GM23338 (cell line): ENCODE data around the gene C22orf23. TPM values are rescaled to one million over a fixed set of nuclear protein-coding genes. Genes with fewer than 3 reads are reported as not detected.
"Not testable (repeated sequence)": the region's sequence is repeated elsewhere in the genome, so short reads cannot be mapped to it uniquely, and the experiment has no call there.

ENCODE experiments used
- ATAC-seq: fragments of 200-7000 bp; cut with Tn5 transposase; 3 replicates; pipeline ENCODE4 v1.9.1; 2020
- DNase-seq: peaks from one replicate; pipeline ENCODE4 v3.0.0-alpha.2; 2015; ENCODE audit warnings: low spot score
- H2AFZ ChIP-seq: fragments of 200-600 bp; sonication (generic); 2 replicates; pipeline ENCODE4 v1.8.0; 2016; ENCODE audit warnings: antibody characterized with exemption, mild to moderate bottlenecking, moderate library complexity
- H3F3A ChIP-seq: fragments of 200-600 bp; sonication (generic); replicated peaks from 2 replicates; pipeline ENCODE4 v1.8.0; 2017; ENCODE audit warnings: antibody characterized with exemption, mixed run types, low read depth
- H3K27ac ChIP-seq: fragments of 200-600 bp; sonication (generic); 2 replicates; pipeline ENCODE4 v1.6.1; 2016; ENCODE audit warnings: low read depth
- H3K27me3 ChIP-seq: fragments of 200-600 bp; sonication (generic); 2 replicates; pipeline ENCODE4 v1.8.0; 2016; ENCODE audit warnings: mild to moderate bottlenecking, mixed run types, moderate library complexity; ENCODE audit not compliant: insufficient read depth
- H3K36me3 ChIP-seq: fragments of 200-600 bp; sonication (generic); 2 replicates; pipeline ENCODE4 v1.8.0; 2016; ENCODE audit warnings: mild to moderate bottlenecking; ENCODE audit not compliant: insufficient read depth
- H3K4me1 ChIP-seq: fragments of 200-600 bp; sonication (generic); 2 replicates; pipeline ENCODE4 v1.8.0; 2016; ENCODE audit warnings: mild to moderate bottlenecking, moderate library complexity; ENCODE audit not compliant: insufficient read depth
- H3K4me2 ChIP-seq: fragments of 200-600 bp; sonication (generic); 2 replicates; pipeline ENCODE4 v1.7.1; 2017; ENCODE audit warnings: mixed run types
- H3K4me3 ChIP-seq: fragments of 200-600 bp; sonication (generic); 2 replicates; pipeline ENCODE4 v1.6.1; 2016; ENCODE audit warnings: mixed run types
- H3K79me2 ChIP-seq: fragments of 200-600 bp; sonication (generic); replicated peaks from 2 replicates; pipeline ENCODE4 v1.8.0; 2017; ENCODE audit warnings: mild to moderate bottlenecking; ENCODE audit not compliant: insufficient read depth
- H3K9me2 ChIP-seq: fragments of 200-600 bp; sonication (generic); 2 replicates; pipeline ENCODE4 v1.8.0; 2017; ENCODE audit not compliant: insufficient read depth
- H4K20me1 ChIP-seq: fragments of 200-600 bp; sonication (generic); replicated peaks from 2 replicates; pipeline ENCODE4 v1.8.0; 2017; ENCODE audit warnings: mild to moderate bottlenecking; ENCODE audit not compliant: insufficient read depth
- H3K27ac Mint-ChIP-seq: 2 replicates; pipeline ENCODE4 v1.8.0; 2020; ENCODE audit warnings: inconsistent platforms, mild to moderate bottlenecking, moderate library complexity, mixed read lengths
- H3K27me3 Mint-ChIP-seq: 3 replicates; pipeline ENCODE4 v1.8.0; 2022; ENCODE audit warnings: low read depth, mild to moderate bottlenecking, moderate library complexity, mixed read lengths, inconsistent platforms; ENCODE audit not compliant: insufficient read depth, poor library complexity
- H3K36me3 Mint-ChIP-seq: 3 replicates; pipeline ENCODE4 v1.8.0; 2021; ENCODE audit warnings: low read depth, mild to moderate bottlenecking, inconsistent platforms, moderate library complexity, mixed read lengths
- H3K4me1 Mint-ChIP-seq: 3 replicates; pipeline ENCODE4 v1.8.0; 2020; ENCODE audit warnings: mild to moderate bottlenecking, inconsistent platforms, mixed read lengths
- H3K4me3 Mint-ChIP-seq: 3 replicates; pipeline ENCODE4 v1.8.0; 2021; ENCODE audit warnings: moderate library complexity, mild to moderate bottlenecking, inconsistent platforms, mixed read lengths
- H3K9me3 Mint-ChIP-seq: 3 replicates; pipeline ENCODE4 v1.8.0; 2020; ENCODE audit warnings: moderate library complexity, mild to moderate bottlenecking, inconsistent platforms, mixed read lengths
- EZH2phosphoT487 ChIP-seq: fragments of 200-600 bp; sonication (generic); IDR thresholded peaks from one replicate; pipeline ENCODE4 v1.8.1; 2018; ENCODE audit warnings: antibody characterized with exemption; ENCODE audit not compliant: unreplicated experiment
- JUNB ChIP-seq: IDR thresholded peaks from one replicate; pipeline ENCODE4 v1.6.1; 2016; ENCODE audit warnings: antibody characterized with exemption; ENCODE audit not compliant: unreplicated experiment
- polyA plus RNA-seq: library from polyadenylated mRNA; unstranded; fragments of >200 nt; fragmentation: Nextera tagmentation; extraction: Ambion mirVana; gene quantifications from 2 replicates; pipeline ENCODE4 v1.2.1, GENCODE V29; 2016
- total RNA-seq: library from RNA; depleted of rRNA; stranded (reverse); fragments of >200 nt; shearing (Covaris generic); gene quantifications from 2 replicates; pipeline ENCODE4 v1.2.3, GENCODE V29; 2014
- TF ChIP-seq, protein P1 (sequence below), 2 experiments: fragments of 200-600 bp in 1 of 2; sonication (generic) in 1 of 2; conservative IDR thresholded peaks; 2 replicates each; pipeline versions ENCODE4 v1.5.1 to v1.6.1; 2016 to 2017; ENCODE audit warnings: antibody characterized with exemption in 2 of 2, low read depth in 2 of 2, mild to moderate bottlenecking in 2 of 2, moderate library complexity in 1 of 2
- TF ChIP-seq, protein P2 (sequence below): fragments of 250-450 bp; sonication (Bioruptor Pico); IDR thresholded peaks from 2 replicates; pipeline ENCODE4 v1.5.0; 2020; ENCODE audit warnings: mild to moderate bottlenecking, moderate library complexity
- TF ChIP-seq, protein P3 (sequence below): IDR thresholded peaks from one replicate; pipeline ENCODE4 v1.6.1; 2018; ENCODE audit warnings: antibody characterized with exemption; ENCODE audit not compliant: unreplicated experiment

C22orf23 gene
- total and polyA plus RNA-seq, 2 experiments from 2014 or later: 0.38 TPM; not detected in 1

DNA sequence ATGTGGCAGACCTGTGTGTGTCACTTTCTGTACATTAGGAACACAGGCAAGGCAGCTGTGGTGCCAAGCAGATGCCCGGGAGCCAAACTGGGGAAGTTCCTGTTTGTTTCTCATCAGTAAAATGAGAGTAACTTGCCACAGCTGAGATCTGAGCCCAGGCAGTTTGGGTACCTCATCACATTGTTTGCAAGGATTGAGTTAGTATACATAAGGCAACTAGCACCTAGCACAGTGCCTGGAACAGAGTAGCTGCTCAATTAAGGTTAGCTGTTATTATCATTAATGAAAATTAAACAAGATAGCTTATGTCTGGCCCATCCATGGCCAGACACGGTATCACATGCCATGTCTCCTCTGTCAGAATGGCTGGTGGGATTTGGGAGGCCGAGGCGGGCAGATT is 23.1 kb upstream of the C22orf23 start:
- Mint-ChIP-seq H3K9me3 (no peaks in the 10 kb centered on the region; the same call in 2 of the 3 replicates), H3K36me3 (no peaks in the 10 kb centered on the region), H3K4me3 (no peak overlapping the region), H3K27ac (no peak overlapping the region), H3K27me3 (peaks cover 10% of the 10 kb centered on the region), H3K4me1 (peaks cover 14% of the 10 kb centered on the region)
- Histone ChIP-seq H3K4me1 (peaks cover 7% of the 10 kb centered on the region), H3K27ac (no peak overlapping the region), H3F3A (peaks cover 2% of the 10 kb centered on the region; the same call in 1 of the 2 replicates), H3K4me3 (no peak overlapping the region), H2AFZ (no peak overlapping the region), H3K27me3 (no peaks in the 10 kb centered on the region), H3K4me2 (no peak overlapping the region), H3K9me2 (no peaks in the 10 kb centered on the region), H3K36me3 (no peaks in the 10 kb centered on the region), H3K79me2 (no peaks in the 10 kb centered on the region), H4K20me1 (no peaks in the 10 kb centered on the region; the same call in 1 of the 2 replicates)
- ATAC-seq (no peak), DNase-seq (no peak)
- TF ChIP-seq, protein P1, sequence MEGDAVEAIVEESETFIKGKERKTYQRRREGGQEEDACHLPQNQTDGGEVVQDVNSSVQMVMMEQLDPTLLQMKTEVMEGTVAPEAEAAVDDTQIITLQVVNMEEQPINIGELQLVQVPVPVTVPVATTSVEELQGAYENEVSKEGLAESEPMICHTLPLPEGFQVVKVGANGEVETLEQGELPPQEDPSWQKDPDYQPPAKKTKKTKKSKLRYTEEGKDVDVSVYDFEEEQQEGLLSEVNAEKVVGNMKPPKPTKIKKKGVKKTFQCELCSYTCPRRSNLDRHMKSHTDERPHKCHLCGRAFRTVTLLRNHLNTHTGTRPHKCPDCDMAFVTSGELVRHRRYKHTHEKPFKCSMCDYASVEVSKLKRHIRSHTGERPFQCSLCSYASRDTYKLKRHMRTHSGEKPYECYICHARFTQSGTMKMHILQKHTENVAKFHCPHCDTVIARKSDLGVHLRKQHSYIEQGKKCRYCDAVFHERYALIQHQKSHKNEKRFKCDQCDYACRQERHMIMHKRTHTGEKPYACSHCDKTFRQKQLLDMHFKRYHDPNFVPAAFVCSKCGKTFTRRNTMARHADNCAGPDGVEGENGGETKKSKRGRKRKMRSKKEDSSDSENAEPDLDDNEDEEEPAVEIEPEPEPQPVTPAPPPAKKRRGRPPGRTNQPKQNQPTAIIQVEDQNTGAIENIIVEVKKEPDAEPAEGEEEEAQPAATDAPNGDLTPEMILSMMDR (conservative IDR thresholded peaks at IDR 0.05; ENCODE audit: low read depth in 2 of 2): no peak
- TF ChIP-seq, protein P2, sequence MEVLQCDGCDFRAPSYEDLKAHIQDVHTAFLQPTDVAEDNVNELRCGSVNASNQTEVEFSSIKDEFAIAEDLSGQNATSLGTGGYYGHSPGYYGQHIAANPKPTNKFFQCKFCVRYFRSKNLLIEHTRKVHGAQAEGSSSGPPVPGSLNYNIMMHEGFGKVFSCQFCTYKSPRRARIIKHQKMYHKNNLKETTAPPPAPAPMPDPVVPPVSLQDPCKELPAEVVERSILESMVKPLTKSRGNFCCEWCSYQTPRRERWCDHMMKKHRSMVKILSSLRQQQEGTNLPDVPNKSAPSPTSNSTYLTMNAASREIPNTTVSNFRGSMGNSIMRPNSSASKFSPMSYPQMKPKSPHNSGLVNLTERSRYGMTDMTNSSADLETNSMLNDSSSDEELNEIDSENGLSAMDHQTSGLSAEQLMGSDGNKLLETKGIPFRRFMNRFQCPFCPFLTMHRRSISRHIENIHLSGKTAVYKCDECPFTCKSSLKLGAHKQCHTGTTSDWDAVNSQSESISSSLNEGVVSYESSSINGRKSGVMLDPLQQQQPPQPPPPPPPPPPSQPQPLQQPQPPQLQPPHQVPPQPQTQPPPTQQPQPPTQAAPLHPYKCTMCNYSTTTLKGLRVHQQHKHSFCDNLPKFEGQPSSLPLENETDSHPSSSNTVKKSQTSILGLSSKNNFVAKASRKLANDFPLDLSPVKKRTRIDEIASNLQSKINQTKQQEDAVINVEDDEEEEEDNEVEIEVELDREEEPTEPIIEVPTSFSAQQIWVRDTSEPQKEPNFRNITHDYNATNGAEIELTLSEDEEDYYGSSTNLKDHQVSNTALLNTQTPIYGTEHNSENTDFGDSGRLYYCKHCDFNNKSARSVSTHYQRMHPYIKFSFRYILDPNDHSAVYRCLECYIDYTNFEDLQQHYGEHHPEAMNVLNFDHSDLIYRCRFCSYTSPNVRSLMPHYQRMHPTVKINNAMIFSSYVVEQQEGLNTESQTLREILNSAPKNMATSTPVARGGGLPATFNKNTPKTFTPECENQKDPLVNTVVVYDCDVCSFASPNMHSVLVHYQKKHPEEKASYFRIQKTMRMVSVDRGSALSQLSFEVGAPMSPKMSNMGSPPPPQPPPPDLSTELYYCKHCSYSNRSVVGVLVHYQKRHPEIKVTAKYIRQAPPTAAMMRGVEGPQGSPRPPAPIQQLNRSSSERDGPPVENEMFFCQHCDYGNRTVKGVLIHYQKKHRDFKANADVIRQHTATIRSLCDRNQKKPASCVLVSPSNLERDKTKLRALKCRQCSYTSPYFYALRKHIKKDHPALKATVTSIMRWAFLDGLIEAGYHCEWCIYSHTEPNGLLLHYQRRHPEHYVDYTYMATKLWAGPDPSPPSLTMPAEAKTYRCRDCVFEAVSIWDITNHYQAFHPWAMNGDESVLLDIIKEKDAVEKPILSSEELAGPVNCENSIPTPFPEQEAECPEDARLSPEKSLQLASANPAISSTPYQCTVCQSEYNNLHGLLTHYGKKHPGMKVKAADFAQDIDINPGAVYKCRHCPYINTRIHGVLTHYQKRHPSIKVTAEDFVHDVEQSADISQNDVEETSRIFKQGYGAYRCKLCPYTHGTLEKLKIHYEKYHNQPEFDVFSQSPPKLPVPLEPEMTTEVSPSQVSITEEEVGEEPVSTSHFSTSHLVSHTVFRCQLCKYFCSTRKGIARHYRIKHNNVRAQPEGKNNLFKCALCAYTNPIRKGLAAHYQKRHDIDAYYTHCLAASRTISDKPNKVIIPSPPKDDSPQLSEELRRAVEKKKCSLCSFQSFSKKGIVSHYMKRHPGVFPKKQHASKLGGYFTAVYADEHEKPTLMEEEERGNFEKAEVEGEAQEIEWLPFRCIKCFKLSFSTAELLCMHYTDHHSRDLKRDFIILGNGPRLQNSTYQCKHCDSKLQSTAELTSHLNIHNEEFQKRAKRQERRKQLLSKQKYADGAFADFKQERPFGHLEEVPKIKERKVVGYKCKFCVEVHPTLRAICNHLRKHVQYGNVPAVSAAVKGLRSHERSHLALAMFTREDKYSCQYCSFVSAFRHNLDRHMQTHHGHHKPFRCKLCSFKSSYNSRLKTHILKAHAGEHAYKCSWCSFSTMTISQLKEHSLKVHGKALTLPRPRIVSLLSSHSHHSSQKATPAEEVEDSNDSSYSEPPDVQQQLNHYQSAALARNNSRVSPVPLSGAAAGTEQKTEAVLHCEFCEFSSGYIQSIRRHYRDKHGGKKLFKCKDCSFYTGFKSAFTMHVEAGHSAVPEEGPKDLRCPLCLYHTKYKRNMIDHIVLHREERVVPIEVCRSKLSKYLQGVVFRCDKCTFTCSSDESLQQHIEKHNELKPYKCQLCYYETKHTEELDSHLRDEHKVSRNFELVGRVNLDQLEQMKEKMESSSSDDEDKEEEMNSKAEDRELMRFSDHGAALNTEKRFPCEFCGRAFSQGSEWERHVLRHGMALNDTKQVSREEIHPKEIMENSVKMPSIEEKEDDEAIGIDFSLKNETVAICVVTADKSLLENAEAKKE (CRISPR knock-in tag): no peak
- TF ChIP-seq EZH2phosphoT487: no peak
- TF ChIP-seq JUNB: no peak
- TF ChIP-seq, protein P3, sequence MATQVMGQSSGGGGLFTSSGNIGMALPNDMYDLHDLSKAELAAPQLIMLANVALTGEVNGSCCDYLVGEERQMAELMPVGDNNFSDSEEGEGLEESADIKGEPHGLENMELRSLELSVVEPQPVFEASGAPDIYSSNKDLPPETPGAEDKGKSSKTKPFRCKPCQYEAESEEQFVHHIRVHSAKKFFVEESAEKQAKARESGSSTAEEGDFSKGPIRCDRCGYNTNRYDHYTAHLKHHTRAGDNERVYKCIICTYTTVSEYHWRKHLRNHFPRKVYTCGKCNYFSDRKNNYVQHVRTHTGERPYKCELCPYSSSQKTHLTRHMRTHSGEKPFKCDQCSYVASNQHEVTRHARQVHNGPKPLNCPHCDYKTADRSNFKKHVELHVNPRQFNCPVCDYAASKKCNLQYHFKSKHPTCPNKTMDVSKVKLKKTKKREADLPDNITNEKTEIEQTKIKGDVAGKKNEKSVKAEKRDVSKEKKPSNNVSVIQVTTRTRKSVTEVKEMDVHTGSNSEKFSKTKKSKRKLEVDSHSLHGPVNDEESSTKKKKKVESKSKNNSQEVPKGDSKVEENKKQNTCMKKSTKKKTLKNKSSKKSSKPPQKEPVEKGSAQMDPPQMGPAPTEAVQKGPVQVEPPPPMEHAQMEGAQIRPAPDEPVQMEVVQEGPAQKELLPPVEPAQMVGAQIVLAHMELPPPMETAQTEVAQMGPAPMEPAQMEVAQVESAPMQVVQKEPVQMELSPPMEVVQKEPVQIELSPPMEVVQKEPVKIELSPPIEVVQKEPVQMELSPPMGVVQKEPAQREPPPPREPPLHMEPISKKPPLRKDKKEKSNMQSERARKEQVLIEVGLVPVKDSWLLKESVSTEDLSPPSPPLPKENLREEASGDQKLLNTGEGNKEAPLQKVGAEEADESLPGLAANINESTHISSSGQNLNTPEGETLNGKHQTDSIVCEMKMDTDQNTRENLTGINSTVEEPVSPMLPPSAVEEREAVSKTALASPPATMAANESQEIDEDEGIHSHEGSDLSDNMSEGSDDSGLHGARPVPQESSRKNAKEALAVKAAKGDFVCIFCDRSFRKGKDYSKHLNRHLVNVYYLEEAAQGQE: no peak

DNA sequence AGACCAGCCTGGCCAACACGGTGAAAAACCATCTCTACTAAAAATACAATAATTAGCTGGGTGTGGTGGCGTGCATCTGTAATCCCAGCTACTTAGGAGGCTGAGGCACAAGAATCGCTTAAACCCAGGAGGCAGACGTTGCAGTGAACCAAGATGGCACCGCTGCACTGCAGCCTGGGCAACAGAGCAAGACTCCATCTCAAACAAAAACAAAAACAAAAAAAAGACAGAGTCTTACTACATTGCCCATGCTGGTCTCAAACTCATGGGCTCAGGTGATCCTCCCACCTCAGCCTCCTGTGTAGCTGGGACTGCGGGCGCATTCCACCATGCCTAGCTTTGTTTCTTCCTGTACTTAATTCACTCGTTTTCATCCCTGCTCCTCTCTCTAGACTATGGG is 22.6 kb upstream of the C22orf23 start:
- not testable (repeated sequence) for H3K27me3 Mint-ChIP-seq, H3F3A ChIP-seq, H3K9me2 ChIP-seq, H3K27ac Mint-ChIP-seq, H3K4me3 ChIP-seq, H4K20me1 ChIP-seq, H3K9me3 Mint-ChIP-seq, H3K36me3 ChIP-seq, H3K27ac ChIP-seq, ATAC-seq, H3K36me3 Mint-ChIP-seq, DNase-seq, H3K79me2 ChIP-seq, H2AFZ ChIP-seq, H3K4me2 ChIP-seq, H3K4me3 Mint-ChIP-seq, H3K27me3 ChIP-seq
- peaks cover 19% of the 10 kb centered on the region for H3K4me1 Mint-ChIP-seq
- peaks cover 13% of the 10 kb centered on the region for H3K4me1 ChIP-seq
